K562 treated with DMSO at 1 percent for 24 hours (cell line): ENCODE measurements around the gene MOCS3. TPM values are rescaled to one million over a fixed set of nuclear protein-coding genes. Genes with fewer than 3 reads are reported as not detected.

Experiments
- total RNA-seq: library from RNA; unstranded; fragments of 300-600 nt; gene quantifications from 2 replicates; pipeline ENCODE4 v1.2.3, GENCODE V29; 2022; ENCODE audit warnings: low read depth; ENCODE audit not compliant: insufficient read depth

The MOCS3 gene
- total RNA-seq, result 6.0 and 6.9 TPM in 2 replicates

GRCh38 chr20:50958615-50959542 lies at the start of gene MOCS3:
TSS of gene MOCS3 (plus strand) at chr20:50958818. CDS start at chr20:50958843, 25 bp downstream.

GRCh38 chr20:50931306-50932015 lies 27.2 kb upstream of the MOCS3 start, which contains the start of gene ADNP:
TSS of gene ADNP (minus strand) at chr20:50931437. CDS start at chr20:50903996, 27,441 bp downstream.

GRCh38 chr20:50957798-50958614 lies 612 bp upstream of the MOCS3 start, which contains the start of gene DPM1:
TSS of gene DPM1 (minus strand) at chr20:50958532. CDS start at chr20:50958523, 9 bp downstream.

Other genes starting within 250 kb of the MOCS3 start
- gene PARD6B, start 227.2 kb upstream of the MOCS3 start, total RNA-seq, result 2.0 and 2.9 TPM in 2 replicates
- 0.81 and 2.2 TPM in 2 replicates for gene BCAS4, start 163.8 kb upstream of the MOCS3 start, total RNA-seq
- 27.9 and 34.1 TPM in 2 replicates for gene ADNP, start 27.4 kb upstream of the MOCS3 start, total RNA-seq
- 40.7 and 49.4 TPM in 2 replicates for gene DPM1, start 286 bp upstream of the MOCS3 start, total RNA-seq
- gene KCNG1, start 64.3 kb downstream of the MOCS3 start, total RNA-seq, result 24.1 and 28.8 TPM in 2 replicates